IPS-20b (cell line): ENCODE measurements around the gene DUSP8.
A peak's percentile ranks its signal among the peaks of the same experiment; 100 is the strongest.
"Not testable (repeated sequence)": the region's sequence is repeated elsewhere in the genome, so short reads cannot be mapped to it uniquely, and the experiment has no call there.

Experiments
- H3K27ac ChIP-seq: one replicate; pipeline ENCODE4 v1.5.1; 2013; ENCODE audit warnings: low read length
- H3K27me3 ChIP-seq: 2 replicates; pipeline ENCODE4 v1.6.1; 2013; ENCODE audit warnings: mild to moderate bottlenecking, low read length, inconsistent platforms; ENCODE audit not compliant: insufficient read depth
- H3K36me3 ChIP-seq: 2 replicates; pipeline ENCODE4 v1.6.1; 2013; ENCODE audit warnings: low read depth, mild to moderate bottlenecking, inconsistent platforms, low read length, moderate library complexity; ENCODE audit not compliant: insufficient read depth
- H3K4me1 ChIP-seq: 2 replicates; pipeline ENCODE4 v1.6.1; 2013; ENCODE audit warnings: mild to moderate bottlenecking, control low read depth, inconsistent platforms, low read length, moderate library complexity; ENCODE audit not compliant: insufficient read depth
- H3K4me3 ChIP-seq: 2 replicates; pipeline ENCODE4 v1.5.1; 2013; ENCODE audit warnings: mild to moderate bottlenecking, low read length, inconsistent platforms
- H3K9ac ChIP-seq: 2 replicates; pipeline ENCODE4 v1.6.1; 2013; ENCODE audit warnings: low read depth, mild to moderate bottlenecking, inconsistent platforms, low read length, moderate library complexity
- H3K9me3 ChIP-seq: 2 replicates; pipeline ENCODE4 v1.6.1; 2013; ENCODE audit warnings: mild to moderate bottlenecking, low read depth, low read length, inconsistent platforms; ENCODE audit not compliant: insufficient read depth

The DUSP8 gene

DNA sequence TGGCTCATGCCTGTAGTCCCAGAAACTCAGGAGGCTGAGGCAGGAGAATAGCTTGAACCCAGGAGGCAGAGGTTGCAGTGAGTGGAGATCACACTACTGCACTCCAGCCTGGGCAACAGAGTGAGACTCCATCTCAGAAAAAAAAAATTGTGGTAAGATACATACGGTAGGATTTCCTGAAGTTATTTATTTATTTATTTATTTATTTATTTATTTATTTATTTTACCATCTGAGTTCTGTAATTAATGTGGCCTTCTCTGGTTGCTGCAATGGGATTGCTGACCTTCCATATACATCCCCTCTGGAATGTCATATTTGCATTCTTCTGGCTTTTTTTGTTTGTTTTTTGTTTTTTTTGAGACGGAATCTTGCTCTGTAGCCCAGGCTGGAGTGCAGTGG lies 10.8 kb upstream of the DUSP8 start:
- not testable (repeated sequence) for H3K9me3 ChIP-seq, H3K27me3 ChIP-seq, H3K9ac ChIP-seq, H3K4me1 ChIP-seq, H3K36me3 ChIP-seq, H3K4me3 ChIP-seq, H3K27ac ChIP-seq

DNA sequence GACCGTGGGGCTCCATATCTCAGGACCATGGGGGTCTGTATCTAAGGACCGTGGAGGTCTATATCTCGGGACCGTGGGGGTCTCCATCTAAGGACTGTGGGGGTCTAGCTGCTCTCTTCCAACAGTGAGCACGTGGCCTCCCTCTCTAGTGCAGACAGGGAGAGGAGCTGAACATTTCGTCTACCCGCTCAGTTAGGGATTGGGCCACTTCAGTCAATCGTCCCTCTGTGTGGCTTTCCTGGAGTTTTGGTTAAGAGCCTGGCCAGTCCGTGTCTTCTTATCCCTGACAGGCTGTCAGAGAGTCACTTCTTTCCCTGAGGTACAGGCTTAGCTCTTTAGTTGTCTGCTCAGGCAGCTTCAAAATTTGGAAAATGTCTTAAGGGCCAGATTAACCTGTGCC lies 9.9 kb upstream of the DUSP8 start:
- Histone ChIP-seq H3K4me1 (no peaks in the 10 kb centered on the region), H3K4me3 (no peak overlapping the region), H3K27ac (no peak overlapping the region), H3K9me3 (peaks cover 9% of the 10 kb centered on the region; the same call in 1 of the 2 replicates), H3K9ac (no peak overlapping the region), H3K36me3 (no peaks in the 10 kb centered on the region), H3K27me3 (peaks cover 5% of the 10 kb centered on the region)

DNA sequence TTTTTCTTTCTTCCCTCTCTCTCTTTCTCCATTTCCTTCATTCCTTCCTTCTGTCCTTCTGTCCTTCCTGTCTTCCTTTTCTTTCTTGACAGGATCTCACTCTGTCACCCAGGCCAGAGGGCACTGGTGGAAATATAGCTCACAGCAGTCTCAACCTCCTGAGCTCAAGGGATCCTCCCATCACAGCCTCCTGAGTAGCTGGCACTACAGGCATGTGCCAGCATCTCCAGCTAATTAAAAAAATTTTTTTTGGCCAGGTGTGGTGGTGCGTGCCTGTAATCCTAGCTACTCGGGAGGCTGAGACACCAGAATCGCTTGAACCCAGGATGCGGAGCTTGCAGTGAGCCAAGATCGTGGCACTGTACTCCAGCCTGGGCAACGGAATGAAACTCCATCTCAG lies 4.8 kb upstream of the DUSP8 start:
- Histone ChIP-seq H3K27me3 (peaks cover 48% of the 10 kb centered on the region), H3K36me3 (no peaks in the 10 kb centered on the region), H3K9ac (no peak overlapping the region), H3K4me3 (no peak overlapping the region), H3K4me1 (no peaks in the 10 kb centered on the region), H3K27ac (no peak overlapping the region), H3K9me3 (peaks cover 9% of the 10 kb centered on the region; the same call in 1 of the 2 replicates)

DNA sequence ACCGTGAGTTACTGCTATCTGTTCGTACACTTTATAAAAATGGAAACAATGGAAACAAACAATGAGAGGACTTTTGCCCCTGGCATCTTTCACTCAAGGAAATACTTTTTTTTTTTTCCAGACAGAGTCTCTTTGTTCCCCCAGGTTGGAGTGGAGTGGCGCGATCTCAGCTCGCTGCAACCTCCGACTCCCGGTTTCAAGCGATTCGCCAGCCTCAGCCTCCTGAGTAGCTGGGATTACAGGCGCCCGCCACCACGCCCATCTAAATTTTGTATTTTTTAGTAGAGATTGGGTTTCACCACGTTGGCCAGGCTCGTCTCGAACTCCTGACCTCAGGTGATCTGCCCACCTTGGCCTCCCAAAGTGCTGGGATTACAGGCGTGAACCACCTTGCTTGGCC lies 3.7 kb upstream of the DUSP8 start:
- H3K27ac ChIP-seq, H3K36me3 ChIP-seq, H3K4me1 ChIP-seq, H3K9ac ChIP-seq, H3K4me3 ChIP-seq, H3K9me3 ChIP-seq: not testable (repeated sequence)
- H3K27me3 ChIP-seq = peaks cover 57% of the 10 kb centered on the region

DNA sequence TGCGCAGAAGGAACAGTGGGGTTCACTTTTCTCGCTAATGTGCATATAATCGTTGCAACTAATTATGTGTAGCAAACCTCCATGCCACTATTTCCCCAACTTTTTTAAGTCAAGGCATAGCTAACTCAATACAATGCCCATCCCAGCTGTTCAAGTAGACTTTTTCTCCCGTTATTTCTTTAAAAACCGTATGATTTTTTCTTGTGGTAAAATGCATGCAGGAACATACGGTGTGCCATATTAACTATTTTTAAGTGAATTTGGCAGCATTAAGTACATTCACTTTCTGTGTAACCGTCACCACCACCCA lies 2.8 kb upstream of the DUSP8 start:
- Histone ChIP-seq H3K27me3 (peaks cover 65% of the 10 kb centered on the region), H3K4me1 (no peaks in the 10 kb centered on the region), H3K9me3 (peaks cover 9% of the 10 kb centered on the region; the same call in 1 of the 2 replicates), H3K27ac (no peak overlapping the region), H3K36me3 (no peaks in the 10 kb centered on the region), H3K4me3 (no peak overlapping the region), H3K9ac (no peak overlapping the region)

DNA sequence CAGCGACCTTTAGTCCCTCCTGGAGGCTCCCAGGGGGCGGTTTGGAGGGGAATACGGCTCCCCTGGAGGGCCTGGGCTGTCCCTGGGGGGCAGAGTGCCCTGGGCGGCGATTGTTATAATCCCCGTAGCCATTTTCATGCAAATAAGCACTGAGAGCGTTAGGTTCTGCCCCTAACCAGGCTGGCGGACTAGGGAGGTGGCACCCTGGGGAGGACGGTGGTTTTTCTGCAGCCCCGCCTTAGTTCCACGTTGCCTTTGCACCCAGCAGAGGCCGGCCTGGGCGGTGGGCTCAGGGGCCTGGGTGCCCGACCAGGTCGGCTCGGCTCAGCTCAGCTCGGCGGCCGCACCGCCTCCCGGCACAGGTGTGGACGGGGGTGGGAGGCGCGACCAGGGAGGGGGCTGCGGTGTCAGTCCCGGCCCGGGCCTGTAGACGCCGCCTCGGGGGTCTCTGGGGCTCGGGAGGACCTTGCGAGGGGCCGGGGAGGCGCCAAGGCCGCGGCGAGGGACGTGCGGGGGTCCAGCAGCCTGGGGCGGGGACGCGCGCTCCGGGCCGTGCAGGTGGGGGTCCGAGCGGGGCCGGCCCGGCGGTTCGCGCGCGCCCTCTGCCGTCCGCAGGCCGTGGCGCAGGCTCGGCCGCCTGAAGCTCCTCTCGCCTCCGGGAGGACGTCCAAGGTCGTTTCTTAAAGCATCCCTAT lies 2.3 kb upstream of the DUSP8 start:
- Histone ChIP-seq H3K27me3 (peaks cover 70% of the 10 kb centered on the region), H3K9me3 (peaks cover 9% of the 10 kb centered on the region; the same call in 1 of the 2 replicates), H3K27ac (no peak overlapping the region), H3K4me3 (peak overlapping the region; percentile 51), H3K9ac (no peak overlapping the region), H3K4me1 (peaks cover 2% of the 10 kb centered on the region), H3K36me3 (no peaks in the 10 kb centered on the region)

DNA sequence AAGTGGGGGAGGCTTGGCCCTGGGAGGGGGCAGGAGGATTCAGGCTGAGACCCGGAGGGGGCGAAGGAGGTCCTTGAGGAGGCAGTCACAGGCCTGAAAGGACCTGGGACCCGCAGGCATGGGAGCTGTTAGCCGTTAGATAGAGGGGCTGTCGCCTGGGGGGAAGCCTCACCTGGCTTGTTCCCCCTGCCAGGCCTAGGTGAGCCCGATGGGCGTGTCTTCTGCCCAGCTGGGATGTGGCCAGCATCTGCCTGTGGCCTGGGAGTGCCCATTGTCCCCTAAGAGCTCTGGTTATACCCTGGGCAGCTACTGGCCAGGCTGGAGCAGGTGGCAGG lies 1.8 kb upstream of the DUSP8 start:
- no peak overlapping the region for H3K9ac ChIP-seq

DNA sequence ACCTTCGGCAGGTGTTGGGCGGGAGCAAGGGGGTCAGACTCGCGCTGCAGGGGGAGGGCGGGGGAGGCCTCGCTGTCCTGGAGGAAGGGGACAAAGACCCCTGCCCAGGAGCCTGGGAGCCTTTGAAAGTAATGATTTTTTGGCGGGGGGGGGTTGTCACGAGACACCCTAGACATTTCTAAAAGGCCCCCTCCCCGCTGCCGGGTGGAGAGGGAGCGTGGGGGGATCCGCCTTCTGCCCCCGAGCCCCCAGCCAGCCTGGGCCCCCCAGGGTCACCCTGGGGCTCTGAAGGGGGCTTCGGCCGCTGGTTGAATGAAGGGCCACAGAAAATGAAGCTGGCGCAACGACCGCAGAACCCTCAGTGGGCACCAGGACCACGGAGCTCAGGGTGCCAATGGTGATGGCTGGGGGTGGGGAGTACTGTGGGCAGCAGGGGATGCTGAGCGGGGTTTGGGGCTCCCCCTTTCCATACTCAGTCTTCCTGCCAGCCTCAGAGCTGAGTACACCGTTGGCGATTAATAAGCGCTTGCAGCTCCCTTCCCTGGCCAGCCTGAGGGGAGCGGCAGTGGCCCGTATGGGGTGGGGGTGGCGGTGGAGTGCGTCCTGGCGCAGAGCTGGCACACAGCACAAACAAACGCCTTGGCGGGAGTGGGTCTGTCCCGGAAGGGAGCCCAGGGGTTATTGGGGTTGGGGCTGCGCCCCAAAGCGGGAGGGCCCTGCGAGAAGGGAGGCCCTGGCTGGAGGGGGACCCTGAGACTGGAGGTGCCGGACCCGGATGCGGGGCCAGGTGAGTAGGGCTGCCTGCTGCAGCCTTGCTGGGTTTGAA lies 1.2 kb upstream of the DUSP8 start:
- H3K9ac ChIP-seq = no peak overlapping the region
- peaks cover 77% of the 10 kb centered on the region for H3K27me3 ChIP-seq
- H3K4me1 ChIP-seq = peaks cover 9% of the 10 kb centered on the region
- H3K36me3 ChIP-seq = no peaks in the 10 kb centered on the region
- H3K27ac ChIP-seq = no peak overlapping the region
- no peak overlapping the region for H3K4me3 ChIP-seq
- H3K9me3 ChIP-seq = peaks cover 2% of the 10 kb centered on the region; the same call in 1 of the 2 replicates

More for the DNA sequence above, 1.8 kb upstream of the DUSP8 start:
- no peaks in the 10 kb centered on the region for H3K36me3 ChIP-seq
- peak overlapping the region; percentile 51; the same call in 1 of the 2 replicates for H3K4me3 ChIP-seq
- H3K27ac ChIP-seq = no peak overlapping the region
- peaks cover 8% of the 10 kb centered on the region; the same call in 1 of the 2 replicates for H3K9me3 ChIP-seq
- peaks cover 4% of the 10 kb centered on the region for H3K4me1 ChIP-seq
- H3K27me3 ChIP-seq = peaks cover 75% of the 10 kb centered on the region

DNA sequence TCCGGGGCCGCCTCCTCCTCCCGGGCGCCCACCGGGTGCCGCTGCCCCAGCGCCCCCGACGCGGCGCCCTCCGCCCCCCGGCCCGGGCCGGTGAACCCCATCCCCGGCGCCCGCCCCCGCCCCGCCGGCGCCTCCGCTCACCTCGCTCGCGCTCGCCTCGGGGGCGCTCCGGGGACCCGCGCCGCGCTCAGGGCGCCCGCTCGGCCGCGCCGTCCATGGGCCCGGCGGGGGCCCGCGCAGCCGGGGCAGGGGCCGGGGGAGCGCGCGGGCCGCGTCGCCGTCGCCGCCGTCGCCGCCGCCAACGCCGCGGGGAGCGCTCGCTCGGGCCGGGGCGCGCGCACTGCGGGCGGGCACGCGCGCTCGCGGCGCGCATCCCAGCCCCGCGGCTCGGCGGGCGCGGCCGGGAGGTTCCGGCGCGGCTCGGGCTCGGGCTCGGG lies 293 bp downstream of the DUSP8 start:
- Histone ChIP-seq H3K27me3 (peaks cover 75% of the 10 kb centered on the region), H3K9ac (no peak overlapping the region), H3K4me1 (peaks cover 9% of the 10 kb centered on the region), H3K4me3 (no peak overlapping the region), H3K36me3 (no peaks in the 10 kb centered on the region), H3K27ac (no peak overlapping the region), H3K9me3 (no peaks in the 10 kb centered on the region)

DNA sequence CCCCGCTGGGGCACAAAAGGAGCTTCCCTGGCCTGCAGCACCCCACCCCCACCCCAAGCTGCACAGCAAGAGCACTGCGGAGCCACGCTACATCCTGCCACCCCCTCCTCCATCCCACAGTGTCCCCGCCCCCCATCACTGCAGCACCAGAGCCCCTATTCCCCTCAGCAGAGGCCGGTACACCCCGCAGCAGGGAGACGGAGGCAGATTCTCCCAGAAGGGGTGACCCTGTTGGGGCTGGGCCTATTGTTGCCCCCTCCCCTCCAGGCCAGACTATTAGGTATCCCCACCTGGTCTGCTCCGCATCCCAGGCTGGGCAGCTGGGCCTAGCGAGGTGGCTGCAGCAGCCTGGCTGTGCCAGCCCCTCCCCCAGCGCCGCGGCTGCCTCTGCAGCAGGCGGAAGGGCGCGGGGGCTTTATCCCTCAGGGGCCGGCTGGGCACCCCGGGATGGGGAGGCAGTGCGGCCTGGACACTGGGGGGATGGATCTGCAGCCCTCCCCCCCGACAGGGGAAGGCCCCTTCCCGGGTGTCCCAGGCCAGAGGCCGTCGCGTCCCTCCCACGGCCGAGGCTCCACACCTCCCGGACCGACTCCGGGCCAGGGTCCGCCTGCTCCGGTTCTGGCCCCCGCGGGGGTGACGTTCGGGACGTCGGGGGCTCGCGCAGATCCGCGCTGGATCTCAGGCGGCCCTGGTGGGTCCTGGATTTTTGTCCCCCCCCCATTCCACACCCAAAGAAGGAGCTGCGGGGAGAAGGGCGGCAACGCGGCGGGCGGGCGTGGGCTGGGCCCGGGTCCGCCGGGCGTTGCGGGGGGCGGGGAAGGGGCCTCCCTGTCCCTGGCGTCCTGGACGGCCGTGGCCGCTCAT lies 943 bp downstream of the DUSP8 start:
- H3K9ac ChIP-seq = no peak overlapping the region
- H3K27me3 ChIP-seq = peaks cover 70% of the 10 kb centered on the region
- H3K27ac ChIP-seq = no peak overlapping the region
- H3K4me1 ChIP-seq = peaks cover 9% of the 10 kb centered on the region
- no peaks in the 10 kb centered on the region for H3K9me3 ChIP-seq
- no peaks in the 10 kb centered on the region for H3K36me3 ChIP-seq
- H3K4me3 ChIP-seq = peak overlapping the region; percentile 52; the same call in 1 of the 2 replicates

DNA sequence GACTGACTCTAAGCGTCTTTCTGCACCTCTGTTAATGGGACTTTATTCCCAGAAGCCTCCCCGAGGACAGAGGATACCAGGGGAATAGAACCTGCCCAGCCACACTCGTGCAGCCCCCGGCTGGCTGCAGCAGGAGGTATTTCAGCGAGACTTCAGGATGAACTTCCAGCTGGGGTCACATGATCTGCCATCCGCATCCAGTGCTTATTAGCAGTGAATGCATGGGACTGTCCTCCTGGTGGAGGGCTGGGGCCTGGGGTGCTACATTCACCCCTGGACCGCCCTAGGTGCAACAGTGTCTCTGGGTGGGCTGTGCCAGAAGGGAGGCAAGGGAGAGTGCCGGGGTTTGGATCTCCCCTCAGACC lies 1.6 kb downstream of the DUSP8 start:
- peaks cover 9% of the 10 kb centered on the region for H3K4me1 ChIP-seq
- no peaks in the 10 kb centered on the region for H3K9me3 ChIP-seq
- no peak overlapping the region for H3K27ac ChIP-seq
- no peaks in the 10 kb centered on the region for H3K36me3 ChIP-seq
- H3K9ac ChIP-seq = no peak overlapping the region
- H3K27me3 ChIP-seq = peaks cover 64% of the 10 kb centered on the region
- H3K4me3 ChIP-seq = peak overlapping the region; percentile 52; the same call in 1 of the 2 replicates
